22Rv1 (cell line): ENCODE data around the gene C4orf36.
A peak's percentile ranks its signal among the peaks of the same experiment; 100 is the strongest.

ENCODE experiments used
- H3K27ac ChIP-seq: fragments of 450-650 bp; 2 replicates; pipeline ENCODE4 v1.5.1; 2017
- ZFX ChIP-seq: fragments of 450-650 bp; IDR thresholded peaks from 2 replicates; pipeline ENCODE4 v1.6.1; 2017; ENCODE audit warnings: antibody characterized with exemption, borderline replicate concordance
- TF ChIP-seq, protein P1 (sequence below): fragments of 450-650 bp; IDR thresholded peaks from 2 replicates; pipeline ENCODE4 v1.5.1; 2017; ENCODE audit warnings: mild to moderate bottlenecking

Gene C4orf36, protein sequence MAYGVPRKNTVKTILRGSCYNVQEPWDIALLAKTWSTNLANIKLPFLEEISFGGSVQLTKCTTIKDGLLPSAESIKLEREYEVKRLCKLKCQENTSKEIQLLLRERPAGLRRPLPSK

DNA sequence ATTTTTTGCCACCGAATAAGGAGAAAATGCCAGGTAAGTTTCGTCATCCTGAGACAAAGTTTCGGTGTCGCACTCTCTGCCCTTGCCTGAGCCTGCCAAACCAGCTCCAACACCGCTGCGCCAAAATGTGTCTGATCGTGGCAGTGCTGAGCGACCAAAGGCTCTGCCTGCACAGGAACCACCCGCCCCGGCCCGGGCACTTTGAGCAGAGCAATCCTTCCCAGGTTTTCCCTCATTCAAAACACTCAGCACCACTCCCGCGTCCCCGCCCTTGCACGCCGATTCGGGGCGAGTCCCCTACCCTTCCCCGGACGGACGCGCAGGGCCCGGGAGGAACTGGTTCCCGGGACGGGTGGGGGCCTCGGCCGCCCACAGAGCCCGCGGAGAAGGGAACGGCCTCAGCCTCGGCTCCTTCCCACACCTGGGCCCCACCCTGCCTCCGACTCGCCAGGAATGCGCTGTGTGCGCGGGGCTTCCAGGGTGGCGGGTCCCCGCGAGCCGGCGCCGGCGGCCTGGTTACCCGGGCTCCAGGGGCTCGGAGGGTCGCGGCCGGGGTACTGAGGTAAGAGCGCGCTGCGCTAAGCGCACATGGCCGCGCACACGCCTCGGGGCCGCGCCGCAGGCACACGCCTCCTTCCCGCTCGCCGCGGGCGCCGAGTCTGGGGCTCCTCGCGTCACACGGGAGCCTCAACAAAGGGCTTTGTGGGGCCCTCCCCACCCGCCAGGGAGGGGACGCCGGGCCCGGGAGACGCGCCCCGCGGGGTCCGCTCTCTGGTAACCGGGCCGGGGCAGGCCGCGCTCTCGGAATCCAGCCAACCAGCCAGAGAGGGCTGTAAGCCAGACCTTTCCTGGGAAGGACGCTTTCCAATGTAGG, at the start of gene C4orf36:
C4orf36 (minus strand) TSS at position 661 of the 874 bp plus-strand sequence. CDS start 902 bp downstream, outside the sequence.
- H3K27ac ChIP-seq = peak within 1 kb of the TSS; percentile 89
- TF ChIP-seq, protein P1, sequence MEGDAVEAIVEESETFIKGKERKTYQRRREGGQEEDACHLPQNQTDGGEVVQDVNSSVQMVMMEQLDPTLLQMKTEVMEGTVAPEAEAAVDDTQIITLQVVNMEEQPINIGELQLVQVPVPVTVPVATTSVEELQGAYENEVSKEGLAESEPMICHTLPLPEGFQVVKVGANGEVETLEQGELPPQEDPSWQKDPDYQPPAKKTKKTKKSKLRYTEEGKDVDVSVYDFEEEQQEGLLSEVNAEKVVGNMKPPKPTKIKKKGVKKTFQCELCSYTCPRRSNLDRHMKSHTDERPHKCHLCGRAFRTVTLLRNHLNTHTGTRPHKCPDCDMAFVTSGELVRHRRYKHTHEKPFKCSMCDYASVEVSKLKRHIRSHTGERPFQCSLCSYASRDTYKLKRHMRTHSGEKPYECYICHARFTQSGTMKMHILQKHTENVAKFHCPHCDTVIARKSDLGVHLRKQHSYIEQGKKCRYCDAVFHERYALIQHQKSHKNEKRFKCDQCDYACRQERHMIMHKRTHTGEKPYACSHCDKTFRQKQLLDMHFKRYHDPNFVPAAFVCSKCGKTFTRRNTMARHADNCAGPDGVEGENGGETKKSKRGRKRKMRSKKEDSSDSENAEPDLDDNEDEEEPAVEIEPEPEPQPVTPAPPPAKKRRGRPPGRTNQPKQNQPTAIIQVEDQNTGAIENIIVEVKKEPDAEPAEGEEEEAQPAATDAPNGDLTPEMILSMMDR = peak; percentile 33
- TF ChIP-seq ZFX = no peak

DNA sequence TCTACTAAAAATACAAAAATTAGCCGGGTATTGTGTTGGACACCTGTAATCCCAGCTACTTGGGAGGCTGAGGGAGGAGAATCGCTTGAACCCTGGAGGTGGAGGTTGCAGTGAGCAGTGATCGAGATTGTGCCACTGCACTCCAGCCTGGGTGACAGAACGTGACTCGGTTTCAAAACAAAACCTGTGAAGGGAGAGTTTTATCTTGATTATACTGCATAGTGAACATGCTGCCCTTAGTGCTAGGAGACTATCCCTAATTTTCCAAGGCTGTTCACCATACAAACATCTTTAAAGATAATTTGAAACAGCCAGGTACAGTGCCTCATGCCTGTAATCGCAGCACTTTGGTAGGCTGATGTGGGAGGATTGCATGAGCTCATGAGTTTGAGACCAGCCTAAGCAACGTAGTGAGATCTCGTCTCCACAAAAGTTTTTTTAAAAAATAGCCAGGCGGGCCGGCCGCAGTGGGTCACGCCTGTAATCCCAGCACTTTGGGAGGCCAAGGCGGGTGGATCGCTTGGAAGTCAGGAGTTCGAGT, 48.8 kb upstream of the C4orf36 start:
- H3K27ac ChIP-seq = no peak overlapping the region
- no peak for TF ChIP-seq ZFX
- TF ChIP-seq, protein P1 = no peak

DNA sequence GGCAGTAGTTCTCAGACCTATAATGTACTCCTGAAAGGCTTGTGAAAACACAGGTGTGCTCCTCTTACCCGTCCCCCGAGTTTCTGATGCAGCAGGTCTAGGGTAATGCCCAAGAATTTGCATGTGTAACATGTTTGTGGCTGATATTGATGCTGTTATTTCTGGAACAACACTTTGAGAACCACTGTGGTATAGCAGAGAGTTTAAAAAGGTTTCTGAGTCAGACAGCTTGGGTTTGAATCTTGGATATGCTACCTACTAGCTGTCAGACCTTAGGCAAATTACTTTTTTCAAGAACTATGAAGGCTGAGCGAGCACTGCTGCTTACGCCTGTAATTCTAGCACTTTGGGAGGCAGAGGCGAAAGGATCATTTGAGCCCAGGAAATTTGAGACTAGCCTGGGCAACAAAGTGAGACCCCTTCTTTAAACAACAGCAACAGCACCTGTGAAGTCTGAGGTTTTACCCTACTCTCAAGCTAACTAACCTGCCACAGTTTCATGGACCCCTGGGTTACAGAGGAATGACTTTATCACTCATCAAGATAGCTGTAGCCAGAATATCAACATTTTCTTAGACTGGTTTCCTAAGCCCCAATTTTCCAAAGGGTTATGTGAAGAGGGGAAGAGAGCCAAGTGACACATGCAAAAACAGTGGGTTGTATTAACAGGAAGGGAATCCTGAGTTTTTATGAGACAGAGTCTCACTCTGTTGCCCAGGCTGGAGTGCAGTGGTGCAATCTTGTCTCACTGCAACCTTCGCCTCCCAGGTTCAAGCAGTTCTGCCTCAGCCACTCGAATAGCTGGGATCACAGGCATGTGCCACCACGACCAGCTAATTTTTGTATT, 47.7 kb upstream of the C4orf36 start:
- H3K27ac ChIP-seq = no peak overlapping the region
- TF ChIP-seq, protein P1 = no peak
- no peak for TF ChIP-seq ZFX

DNA sequence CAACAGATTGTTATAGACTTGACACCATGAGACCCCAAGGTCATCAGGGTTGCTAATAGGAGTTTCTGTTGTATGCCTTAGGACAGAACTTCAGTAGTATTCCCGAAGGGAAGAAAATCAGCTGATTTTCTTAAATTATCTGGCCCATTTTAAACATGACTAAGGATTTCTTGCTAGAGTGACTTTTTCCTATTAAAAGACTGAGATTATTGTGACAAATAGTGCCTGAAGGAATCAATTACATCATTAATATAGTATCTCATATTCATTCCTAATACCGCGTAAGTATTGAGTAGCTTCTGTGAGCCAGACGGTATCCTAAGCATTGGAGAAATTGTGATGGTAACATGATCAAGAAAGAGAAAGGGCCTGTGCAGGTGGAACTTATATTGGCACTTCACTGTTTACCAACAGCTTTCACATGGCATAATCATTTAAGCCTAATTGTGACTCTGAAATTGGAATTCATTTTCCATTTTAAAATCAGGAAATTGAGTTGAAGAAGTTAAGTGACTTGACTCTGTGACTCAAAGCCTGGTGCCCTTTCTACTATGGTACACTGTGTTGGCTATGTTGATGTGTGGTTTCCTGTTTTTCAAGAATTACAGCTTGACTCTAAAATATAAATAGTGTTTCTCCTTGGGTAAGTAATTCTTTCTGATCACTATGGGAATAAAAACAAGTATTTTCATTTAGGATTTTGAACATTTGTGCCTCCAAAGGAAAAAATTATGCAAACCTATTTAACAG, 46.7 kb upstream of the C4orf36 start:
- no peak overlapping the region for H3K27ac ChIP-seq
- TF ChIP-seq, protein P1 = no peak
- TF ChIP-seq ZFX = no peak

DNA sequence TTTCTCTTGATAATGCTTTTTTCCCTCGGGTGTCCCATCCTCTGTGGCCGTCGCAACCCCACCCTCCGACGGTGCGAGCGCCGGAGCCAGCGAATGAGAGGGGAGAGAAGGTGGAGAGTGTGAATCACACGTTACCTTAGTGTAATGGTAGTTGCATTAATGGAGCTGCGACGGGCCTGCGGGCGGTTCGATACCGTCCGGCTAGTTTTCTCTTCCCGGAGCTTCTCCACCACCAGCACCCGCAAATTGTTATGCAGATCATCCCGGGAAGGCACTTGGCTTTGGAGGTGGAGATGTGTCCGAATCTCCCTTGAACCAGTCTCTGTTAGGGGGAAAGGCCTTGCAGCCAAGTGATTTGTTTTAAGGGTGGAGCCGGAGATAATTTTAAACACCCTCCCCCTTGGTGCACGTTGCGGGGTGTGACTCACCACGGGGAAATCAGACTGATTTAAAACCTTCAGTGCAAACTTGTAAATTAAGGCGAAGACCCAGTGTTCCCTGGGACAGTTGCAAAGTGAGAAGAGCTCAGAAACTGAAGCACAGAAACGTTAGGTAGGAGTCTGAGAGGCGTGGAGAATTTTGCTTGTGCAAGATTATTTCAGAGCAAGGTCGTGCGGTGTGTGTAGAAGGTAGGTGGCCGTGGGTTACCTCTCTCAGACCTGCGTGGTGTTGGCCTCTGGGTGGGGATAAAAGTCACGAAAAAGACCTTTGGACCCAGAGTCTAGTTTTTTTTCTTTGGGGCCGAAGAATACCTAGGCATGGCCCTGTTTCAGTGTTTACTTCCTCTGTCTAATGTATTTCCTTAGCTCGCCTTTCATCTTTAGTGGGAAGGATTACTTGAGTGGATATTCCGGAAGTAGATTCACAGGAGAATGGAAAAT, 43.9 kb upstream of the C4orf36 start:
- TF ChIP-seq, protein P1 = no peak
- no peak for TF ChIP-seq ZFX
- H3K27ac ChIP-seq = peak overlapping the region; percentile 91

DNA sequence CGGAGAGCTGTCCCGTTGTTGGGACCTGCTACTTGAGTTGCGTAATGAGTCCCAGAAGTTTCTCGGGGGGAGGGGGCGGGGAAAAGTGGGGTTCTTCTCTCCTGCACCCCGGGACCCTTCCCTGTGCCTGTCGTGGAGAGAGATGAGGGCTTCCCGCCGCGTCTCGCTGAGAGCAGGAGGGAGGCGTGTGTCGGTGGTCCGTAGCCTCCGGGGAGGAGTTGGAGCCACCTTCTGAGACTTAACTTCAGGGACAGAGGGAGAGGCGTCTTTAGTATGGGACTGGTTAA, 43.3 kb upstream of the C4orf36 start:
- peak overlapping the region; percentile 91 for H3K27ac ChIP-seq
- TF ChIP-seq, protein P1 = no peak
- no peak for TF ChIP-seq ZFX
